Cardiac muscle cell (in vitro differentiated cells and primary cell): ENCODE results near the gene CDK5R2. TPM values are rescaled to one million over a fixed set of nuclear protein-coding genes. Genes with fewer than 3 reads are reported as not detected.

ENCODE experiments used
- DNase-seq, 2 donors: peaks; one replicate each; pipeline versions ENCODE4 v3.0.0 to v3.0.0-alpha.2; 2010 to 2017; ENCODE audit warnings: low read depth in 1 of 2, low spot score in 1 of 2
- H3K27ac ChIP-seq: fragments of 200-600 bp; sonication (generic); 2 replicates; pipeline ENCODE4 v1.5.1; 2016
- H3K27me3 ChIP-seq: fragments of 200-600 bp; sonication (generic); 2 replicates; pipeline ENCODE4 v1.6.0; 2016; ENCODE audit warnings: control low read depth
- H3K36me3 ChIP-seq: fragments of 200-600 bp; sonication (generic); 2 replicates; pipeline ENCODE4 v1.5.1; 2016; ENCODE audit warnings: control low read depth
- H3K4me1 ChIP-seq: fragments of 200-600 bp; sonication (generic); 2 replicates; pipeline ENCODE4 v1.8.1; 2017; ENCODE audit warnings: low read depth, mild to moderate bottlenecking, mixed run types
- H3K4me3 ChIP-seq: fragments of 200-600 bp; sonication (generic); 2 replicates; pipeline ENCODE4 v1.5.1; 2016; ENCODE audit warnings: mild to moderate bottlenecking
- H3K9me3 ChIP-seq: fragments of 200-600 bp; sonication (generic); 2 replicates; pipeline ENCODE4 v1.5.1; 2017; ENCODE audit warnings: low read depth, mild to moderate bottlenecking, control low read depth
- CTCF ChIP-seq: IDR thresholded peaks from 2 replicates; pipeline ENCODE4 v1.5.1; 2012; ENCODE audit warnings: low read depth, mild to moderate bottlenecking, low read length
- polyA plus RNA-seq: library from polyadenylated mRNA; unstranded; fragments of >200 nt; fragmentation: Nextera tagmentation; extraction: Ambion mirVana; gene quantifications from 2 replicates; pipeline ENCODE4 v1.2.1, GENCODE V29; 2016
- total RNA-seq: library from RNA; depleted of rRNA; stranded (reverse); fragments of >200 nt; gene quantifications from 2 replicates; pipeline ENCODE4 v1.2.3, GENCODE V29; 2016

CDK5R2 gene
- total and polyA plus RNA-seq, 2 experiments from 2014 or later: 0.06 to 0.22 TPM

- no peak for DNase-seq
- H3K27me3 ChIP-seq: peaks cover 100% of the 10 kb centered on the region
- peaks cover 15% of the 10 kb centered on the region for H3K4me1 ChIP-seq
- no peaks in the 10 kb centered on the region for H3K9me3 ChIP-seq
- H3K4me3 ChIP-seq: no peak overlapping the region
- TF ChIP-seq CTCF: no peak
- no peaks in the 10 kb centered on the region for H3K36me3 ChIP-seq
- no peak overlapping the region for H3K27ac ChIP-seq
Measured at GRCh38 chr2:219003267-219003634, 43.8 kb downstream of the CDK5R2 start.

GRCh38 chr2:219003979-219004378, 44.5 kb downstream of the CDK5R2 start:
- no peaks in the 10 kb centered on the region for H3K36me3 ChIP-seq
- no peaks in the 10 kb centered on the region for H3K9me3 ChIP-seq
- H3K27ac ChIP-seq: no peak overlapping the region
- no peak for TF ChIP-seq CTCF
- no peak overlapping the region for H3K4me3 ChIP-seq
- H3K27me3 ChIP-seq: peaks cover 100% of the 10 kb centered on the region
- no peak for DNase-seq
- H3K4me1 ChIP-seq: peaks cover 15% of the 10 kb centered on the region

- no peak for TF ChIP-seq CTCF
- Histone ChIP-seq H3K27me3 (peaks cover 88% of the 10 kb centered on the region), H3K9me3 (no peaks in the 10 kb centered on the region), H3K4me3 (no peak overlapping the region), H3K4me1 (no peaks in the 10 kb centered on the region), H3K27ac (no peak overlapping the region), H3K36me3 (no peaks in the 10 kb centered on the region)
- DNase-seq: no peak
Measured at GRCh38 chr2:219009294-219009693, 49.8 kb downstream of the CDK5R2 start.

GRCh38 chr2:219010162-219010756, 50.8 kb downstream of the CDK5R2 start:
- peaks cover 88% of the 10 kb centered on the region for H3K27me3 ChIP-seq
- no peak overlapping the region for H3K4me3 ChIP-seq
- no peaks in the 10 kb centered on the region for H3K9me3 ChIP-seq
- DNase-seq: peak in 1 of 2 donors; percentile 40
- peak; percentile 22 for TF ChIP-seq CTCF
- H3K4me1 ChIP-seq: no peaks in the 10 kb centered on the region
- H3K27ac ChIP-seq: no peak overlapping the region
- H3K36me3 ChIP-seq: no peaks in the 10 kb centered on the region

- H3K4me1 ChIP-seq: no peaks in the 10 kb centered on the region
- H3K36me3 ChIP-seq: no peaks in the 10 kb centered on the region
- no peak for DNase-seq
- H3K27ac ChIP-seq: no peak overlapping the region
- no peak overlapping the region for H3K4me3 ChIP-seq
- peaks cover 88% of the 10 kb centered on the region for H3K27me3 ChIP-seq
- H3K9me3 ChIP-seq: no peaks in the 10 kb centered on the region
- no peak for TF ChIP-seq CTCF
Measured at GRCh38 chr2:219010873-219011272, 51.4 kb downstream of the CDK5R2 start.

Other genes with a start within 250 kb of the CDK5R2 start
- gene TTLL4, start 248.8 kb upstream of the CDK5R2 start, total RNA-seq: 21.0 and 36.0 TPM in 2 replicates
- gene TTLL4, start 248.8 kb upstream of the CDK5R2 start, polyA plus RNA-seq: 27.9 and 37.0 TPM in 2 replicates
- 63.1 and 106 TPM in 2 replicates for gene CYP27A1, start 177.5 kb upstream of the CDK5R2 start, total RNA-seq
- 70.6 and 125 TPM in 2 replicates for gene CYP27A1, start 177.5 kb upstream of the CDK5R2 start, polyA plus RNA-seq
- not detected in 2 replicates for gene PRKAG3, start 127.9 kb upstream of the CDK5R2 start, total RNA-seq
- gene PRKAG3, start 127.9 kb upstream of the CDK5R2 start, polyA plus RNA-seq: 0.12 and 0.17 TPM in 2 replicates
- not detected in 2 replicates for gene WNT6, start 99.9 kb upstream of the CDK5R2 start, total RNA-seq
- 0.49 TPM in 1 of 2 replicates, not detected in the other for gene WNT6, start 99.9 kb upstream of the CDK5R2 start, polyA plus RNA-seq
- not detected in 2 replicates for gene WNT10A, start 78.8 kb upstream of the CDK5R2 start, total RNA-seq
- gene WNT10A, start 78.8 kb upstream of the CDK5R2 start, polyA plus RNA-seq: not detected in 2 replicates
- gene FEV, start 25.5 kb downstream of the CDK5R2 start, total RNA-seq: not detected in 2 replicates
- not detected in 2 replicates for gene FEV, start 25.5 kb downstream of the CDK5R2 start, polyA plus RNA-seq
- not detected in 2 replicates for gene CRYBA2, start 33.8 kb downstream of the CDK5R2 start, total RNA-seq
- gene CRYBA2, start 33.8 kb downstream of the CDK5R2 start, polyA plus RNA-seq: not detected in 2 replicates
- gene CFAP65, start 81.8 kb downstream of the CDK5R2 start, total RNA-seq: 0.07 and 2.2 TPM in 2 replicates
- gene CFAP65, start 81.8 kb downstream of the CDK5R2 start, polyA plus RNA-seq: 0.12 and 0.45 TPM in 2 replicates
- not detected in 2 replicates for gene IHH, start 101.3 kb downstream of the CDK5R2 start, total RNA-seq
- not detected in 2 replicates for gene IHH, start 101.3 kb downstream of the CDK5R2 start, polyA plus RNA-seq
- 8.4 and 12.9 TPM in 2 replicates for gene NHEJ1, start 201.1 kb downstream of the CDK5R2 start, total RNA-seq
- 7.7 and 9.4 TPM in 2 replicates for gene NHEJ1, start 201.1 kb downstream of the CDK5R2 start, polyA plus RNA-seq
- gene SLC23A3, start 210.4 kb downstream of the CDK5R2 start, total RNA-seq: 0.09 TPM in 1 of 2 replicates, not detected in the other
- 0.11 TPM in 1 of 2 replicates, not detected in the other for gene SLC23A3, start 210.4 kb downstream of the CDK5R2 start, polyA plus RNA-seq
- gene CNPPD1, start 217.3 kb downstream of the CDK5R2 start, total RNA-seq: 42.1 and 42.6 TPM in 2 replicates
- 70.2 and 81.9 TPM in 2 replicates for gene CNPPD1, start 217.3 kb downstream of the CDK5R2 start, polyA plus RNA-seq
- 72.0 and 74.0 TPM in 2 replicates for gene RETREG2, start 218.6 kb downstream of the CDK5R2 start, total RNA-seq
- gene RETREG2, start 218.6 kb downstream of the CDK5R2 start, polyA plus RNA-seq: 77.6 and 101 TPM in 2 replicates
- 32.6 and 35.4 TPM in 2 replicates for gene ZFAND2B, start 247.1 kb downstream of the CDK5R2 start, total RNA-seq
- 49.0 and 54.8 TPM in 2 replicates for gene ZFAND2B, start 247.1 kb downstream of the CDK5R2 start, polyA plus RNA-seq